ENCODE measurements around the gene EPS8L2. TPM values are rescaled to one million over a fixed set of nuclear protein-coding genes. Genes with fewer than 3 reads are reported as not detected.
"Not testable (repeated sequence)": the region's sequence is repeated elsewhere in the genome, so short reads cannot be mapped to it uniquely, and the experiment has no call there.

EPS8L2 gene
- total RNA-seq, 3 donors from 2014 or later: 6.1 to 151 (median 115) TPM

DNA sequence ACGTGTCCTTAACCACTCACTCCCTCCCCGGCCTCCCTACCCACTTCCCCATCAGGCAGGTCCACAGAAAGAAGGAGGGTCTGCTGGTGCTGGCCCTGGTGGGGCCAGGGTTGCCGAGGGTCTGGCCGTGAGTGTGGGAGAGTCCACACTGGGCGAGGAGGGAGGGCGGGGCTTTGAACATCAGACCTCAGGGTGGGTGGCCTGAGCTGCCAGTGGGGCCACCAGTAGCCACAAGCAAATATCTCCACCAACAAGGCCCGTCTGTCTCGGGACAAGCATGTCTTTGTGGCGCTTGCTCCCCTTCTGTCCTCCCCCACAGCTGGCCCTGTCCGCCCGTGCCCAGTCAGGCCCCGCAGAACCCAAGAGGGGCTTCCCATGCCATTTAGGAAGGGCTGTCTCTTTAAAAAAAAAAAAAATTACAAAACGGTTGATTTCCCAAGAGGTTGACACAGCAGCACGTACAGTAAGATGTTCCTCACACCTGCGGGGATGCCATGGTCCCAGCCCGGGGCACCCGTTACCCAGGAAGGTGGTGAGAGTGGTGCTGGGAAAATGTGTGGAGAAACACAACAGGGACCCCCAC is 23.6 kb downstream of the EPS8L2 start:
- no peak overlapping the region for H3K27ac ChIP-seq
- intact Hi-C loops (cut with DNase I; ENCODE audit: low total_unique reads): no loop called here
- TF ChIP-seq POLR2AphosphoS5 (IDR thresholded peaks at IDR 0.05): no peak
- TF ChIP-seq POLR2A (IDR thresholded peaks at IDR 0.05): no peak
- TF ChIP-seq, protein P1, sequence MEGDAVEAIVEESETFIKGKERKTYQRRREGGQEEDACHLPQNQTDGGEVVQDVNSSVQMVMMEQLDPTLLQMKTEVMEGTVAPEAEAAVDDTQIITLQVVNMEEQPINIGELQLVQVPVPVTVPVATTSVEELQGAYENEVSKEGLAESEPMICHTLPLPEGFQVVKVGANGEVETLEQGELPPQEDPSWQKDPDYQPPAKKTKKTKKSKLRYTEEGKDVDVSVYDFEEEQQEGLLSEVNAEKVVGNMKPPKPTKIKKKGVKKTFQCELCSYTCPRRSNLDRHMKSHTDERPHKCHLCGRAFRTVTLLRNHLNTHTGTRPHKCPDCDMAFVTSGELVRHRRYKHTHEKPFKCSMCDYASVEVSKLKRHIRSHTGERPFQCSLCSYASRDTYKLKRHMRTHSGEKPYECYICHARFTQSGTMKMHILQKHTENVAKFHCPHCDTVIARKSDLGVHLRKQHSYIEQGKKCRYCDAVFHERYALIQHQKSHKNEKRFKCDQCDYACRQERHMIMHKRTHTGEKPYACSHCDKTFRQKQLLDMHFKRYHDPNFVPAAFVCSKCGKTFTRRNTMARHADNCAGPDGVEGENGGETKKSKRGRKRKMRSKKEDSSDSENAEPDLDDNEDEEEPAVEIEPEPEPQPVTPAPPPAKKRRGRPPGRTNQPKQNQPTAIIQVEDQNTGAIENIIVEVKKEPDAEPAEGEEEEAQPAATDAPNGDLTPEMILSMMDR (IDR thresholded peaks at IDR 0.05): no peak

DNA sequence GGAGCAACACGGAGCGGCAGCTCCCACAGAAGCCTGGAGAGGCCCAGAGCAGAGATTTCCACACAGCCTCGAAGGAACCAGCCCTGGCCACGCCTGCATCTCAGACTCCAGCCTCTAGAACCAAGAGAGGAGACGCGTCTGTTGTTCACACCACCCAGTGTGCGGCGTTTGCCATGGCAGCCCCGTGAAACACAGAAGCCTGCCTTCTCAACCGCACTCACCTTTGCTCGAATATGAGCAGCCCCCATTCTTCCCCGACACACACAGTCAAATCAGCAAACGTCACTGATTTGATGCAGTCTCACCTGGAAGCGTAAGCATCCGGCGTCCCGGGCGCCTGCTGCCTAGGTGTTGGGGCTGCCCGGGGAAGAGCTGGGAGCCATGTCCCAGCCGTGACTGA is 27.0 kb downstream of the EPS8L2 start:
- DNase-seq (ENCODE audit: low spot score in 2 of 2): no peak
- Histone ChIP-seq H3K9me3 (no peaks in the 10 kb centered on the region), H3K27ac (no peak overlapping the region), H3K27me3 (no peaks in the 10 kb centered on the region), H3K36me3 (no peaks in the 10 kb centered on the region), H3K4me3 (no peak overlapping the region), H3K4me1 (no peaks in the 10 kb centered on the region)
- no peak for TF ChIP-seq POLR2AphosphoS5 (IDR thresholded peaks at IDR 0.05)
- TF ChIP-seq POLR2A (IDR thresholded peaks at IDR 0.05): no peak
- TF ChIP-seq, protein P1 (IDR thresholded peaks at IDR 0.05): no peak
- intact Hi-C loops (cut with DNase I; ENCODE audit: low total_unique reads): no loop called here

More for the DNA sequence above, 23.6 kb downstream of the EPS8L2 start:
- Histone ChIP-seq H3K4me3 (no peak overlapping the region), H3K27me3 (no peaks in the 10 kb centered on the region), H3K4me1 (peaks cover 5 to 25% of the 10 kb centered on the region in 2 donors), H3K36me3 (no peaks in the 10 kb centered on the region), H3K9me3 (no peaks in the 10 kb centered on the region)
- no peak for DNase-seq (ENCODE audit: low spot score in 2 of 2)

DNA sequence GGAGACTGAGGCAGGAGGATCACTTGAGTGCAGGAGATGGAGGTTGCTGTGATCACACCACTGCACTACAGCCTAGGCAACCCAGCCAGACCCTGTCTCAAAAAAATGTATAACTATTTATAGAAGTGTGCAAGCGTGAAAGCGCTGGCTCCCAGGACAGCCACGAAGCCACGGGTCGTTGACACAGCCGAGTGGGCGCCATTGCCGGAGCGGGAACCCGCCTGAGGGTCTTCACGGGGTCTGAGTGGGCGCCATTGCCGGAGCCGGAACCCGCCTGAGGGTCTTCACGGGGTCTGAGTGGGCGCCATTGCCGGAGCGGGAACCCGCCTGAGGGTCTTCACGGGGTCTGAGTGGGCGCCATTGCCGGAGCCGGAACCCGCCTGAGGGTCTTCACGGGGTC is 28.5 kb downstream of the EPS8L2 start:
- H3K27ac ChIP-seq; H3K36me3 ChIP-seq; H3K4me1 ChIP-seq; H3K9me3 ChIP-seq; intact Hi-C loops (cut with DNase I; ENCODE audit: low total_unique reads); H3K27me3 ChIP-seq; DNase-seq (ENCODE audit: low spot score in 2 of 2); H3K4me3 ChIP-seq: not testable (repeated sequence)

DNA sequence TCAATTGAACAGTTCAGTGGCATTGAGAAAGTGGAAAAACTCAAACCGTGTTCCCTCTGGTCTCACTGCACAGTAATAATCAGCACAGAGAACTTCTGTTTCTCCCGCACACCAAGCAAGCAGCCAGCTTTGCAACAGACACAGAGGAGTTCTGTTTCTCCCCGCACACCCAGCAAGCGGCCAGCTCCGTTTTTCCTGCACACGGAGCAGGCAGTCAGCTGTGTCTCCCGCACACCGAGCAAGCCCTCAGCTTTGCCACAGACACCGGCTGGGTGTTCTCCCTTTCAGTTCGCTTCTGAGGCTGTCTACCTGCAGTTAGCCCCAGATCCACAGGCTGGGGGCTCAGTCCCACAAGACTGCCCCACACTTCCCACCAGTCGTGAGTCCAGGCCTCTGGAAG is 31.3 kb downstream of the EPS8L2 start:
- H3K36me3 ChIP-seq: no peaks in the 10 kb centered on the region

DNA sequence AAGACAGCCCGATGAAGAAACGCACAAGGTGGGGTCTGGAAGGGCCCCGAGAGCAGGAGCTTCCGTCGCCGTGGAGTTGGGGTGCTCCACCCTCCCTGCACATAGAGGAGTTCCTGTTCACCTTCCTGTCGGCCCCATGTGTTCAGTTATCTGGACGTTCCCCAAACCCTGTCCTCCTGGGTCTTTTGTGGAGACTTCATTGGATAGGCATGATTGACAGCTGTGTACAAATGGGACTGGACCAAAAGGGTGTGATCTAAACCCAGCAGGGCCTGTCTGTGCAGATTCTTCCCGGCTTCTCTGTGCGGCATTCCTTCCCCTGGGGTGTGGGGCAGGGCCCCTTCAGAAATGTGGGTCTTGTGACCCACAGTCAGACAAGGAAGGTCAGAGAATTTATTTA is 31.9 kb downstream of the EPS8L2 start:
- H3K27me3 ChIP-seq; H3K4me3 ChIP-seq; H3K9me3 ChIP-seq; H3K4me1 ChIP-seq; H3K36me3 ChIP-seq; DNase-seq (ENCODE audit: low spot score in 2 of 2); H3K27ac ChIP-seq: not testable (repeated sequence)
- intact Hi-C loops (cut with DNase I; ENCODE audit: low total_unique reads): loop anchor here (2.0 kb wide), 1 partner anchor 79 kb away; no protein-coding TSS in a partner anchor

More for the DNA sequence above, 31.3 kb downstream of the EPS8L2 start:
- no peaks in the 10 kb centered on the region for H3K4me1 ChIP-seq
- H3K9me3 ChIP-seq: no peaks in the 10 kb centered on the region
- H3K27me3 ChIP-seq: no peaks in the 10 kb centered on the region
- H3K4me3 ChIP-seq: no peak overlapping the region
- H3K27ac ChIP-seq: no peak overlapping the region
- intact Hi-C loops (cut with DNase I; ENCODE audit: low total_unique reads): loop anchor here (2.0 kb wide), 1 partner anchor 79 kb away; no protein-coding TSS in a partner anchor
- DNase-seq (ENCODE audit: low spot score in 2 of 2): no peak
- TF ChIP-seq POLR2AphosphoS5 (IDR thresholded peaks at IDR 0.05) (no peak), POLR2A (IDR thresholded peaks at IDR 0.05) (no peak)
- TF ChIP-seq, protein P1 (IDR thresholded peaks at IDR 0.05): no peak

DNA sequence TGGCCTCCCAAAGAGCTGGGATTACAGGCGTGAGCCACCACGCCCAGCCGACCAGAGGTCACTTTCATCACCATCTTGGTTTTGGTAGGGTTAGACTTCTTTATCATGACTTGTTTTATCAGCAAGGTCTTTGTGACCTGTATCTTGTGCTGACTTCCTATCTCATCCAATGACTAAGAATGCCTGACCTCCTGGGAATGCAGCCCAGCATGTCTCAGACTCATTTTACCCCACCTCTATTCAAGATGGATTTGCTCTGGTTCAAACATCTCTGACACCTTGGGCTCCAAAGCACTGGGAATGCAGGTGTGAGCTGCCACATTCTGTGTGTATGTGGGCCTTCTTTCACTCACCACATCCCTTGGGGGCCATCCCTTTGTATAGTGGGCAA is 36.1 kb downstream of the EPS8L2 start:
- no peak overlapping the region for H3K27ac ChIP-seq
- no peak for DNase-seq (ENCODE audit: low spot score in 2 of 2)
- no peak overlapping the region for H3K4me3 ChIP-seq
- H3K9me3 ChIP-seq: no peaks in the 10 kb centered on the region
- intact Hi-C loops (cut with DNase I; ENCODE audit: low total_unique reads): no loop called here
- no peaks in the 10 kb centered on the region for H3K27me3 ChIP-seq
- TF ChIP-seq, protein P1 (IDR thresholded peaks at IDR 0.05): no peak
- TF ChIP-seq POLR2AphosphoS5 (IDR thresholded peaks at IDR 0.05) (no peak), POLR2A (IDR thresholded peaks at IDR 0.05) (no peak)
- no peaks in the 10 kb centered on the region for H3K4me1 ChIP-seq
- H3K36me3 ChIP-seq: no peaks in the 10 kb centered on the region
